ENCODE results near the gene ATP1B1. TPM values are rescaled to one million over a fixed set of nuclear protein-coding genes. Genes with fewer than 3 reads are reported as not detected.
"Not testable (repeated sequence)": the region's sequence is repeated elsewhere in the genome, so short reads cannot be mapped to it uniquely, and the experiment has no call there.

ATP1B1 gene
- total RNA-seq, 2 experiments from 2014 or later = 7.7 to 8.3 TPM

DNA sequence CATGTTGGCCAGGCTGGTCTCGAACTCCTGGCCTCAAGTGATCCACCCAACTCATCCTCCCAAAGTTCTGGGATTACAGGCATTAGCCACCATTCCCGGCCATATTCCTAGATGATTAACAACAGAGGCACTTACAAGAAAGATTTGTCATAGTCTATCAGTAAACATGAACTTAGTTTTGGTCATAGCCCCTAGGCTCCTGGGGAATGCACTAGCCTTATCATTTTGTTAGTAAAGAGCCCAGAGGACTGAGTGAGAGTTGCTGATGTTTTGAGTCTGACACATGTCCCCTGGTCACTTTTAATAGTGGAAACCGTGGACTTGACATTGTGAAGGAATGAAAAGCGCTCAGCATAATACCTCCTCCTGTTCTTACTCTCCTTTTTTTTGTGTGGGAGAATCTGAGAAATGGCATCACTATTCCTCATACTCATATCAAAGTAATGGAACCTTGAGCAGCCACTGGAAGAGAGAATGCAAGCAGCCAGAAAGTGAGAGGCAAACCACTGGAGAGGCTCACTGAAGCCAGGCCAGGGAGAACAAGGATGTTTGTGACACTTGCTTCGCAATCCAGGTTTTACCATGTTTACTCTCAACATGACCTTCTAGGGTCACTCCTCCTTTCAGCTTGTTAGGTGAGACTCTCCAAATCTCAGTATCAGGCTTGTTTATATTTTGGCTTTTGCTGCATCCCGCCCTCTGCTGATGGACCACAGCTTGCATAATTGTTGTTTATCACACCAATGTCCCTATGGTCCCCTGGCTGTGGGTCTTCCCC, 14.8 kb downstream of the ATP1B1 start:
- no peaks in the 10 kb centered on the region for H3K9me3 Mint-ChIP-seq
- H3K36me3 Mint-ChIP-seq = no peaks in the 10 kb centered on the region
- CTCF ChIA-PET = no interaction called here
- no peak for DNase-seq
- intact Hi-C loops (cut with micrococcal nuclease) = no loop called here
- H3K4me1 Mint-ChIP-seq (ENCODE audit: low read depth) = peaks cover 7% of the 10 kb centered on the region
- H3K4me3 Mint-ChIP-seq = no peak overlapping the region
- POLR2A ChIA-PET = no interaction called here
- no peaks in the 10 kb centered on the region for H3K27me3 Mint-ChIP-seq
- H3K27ac Mint-ChIP-seq = no peak overlapping the region

DNA sequence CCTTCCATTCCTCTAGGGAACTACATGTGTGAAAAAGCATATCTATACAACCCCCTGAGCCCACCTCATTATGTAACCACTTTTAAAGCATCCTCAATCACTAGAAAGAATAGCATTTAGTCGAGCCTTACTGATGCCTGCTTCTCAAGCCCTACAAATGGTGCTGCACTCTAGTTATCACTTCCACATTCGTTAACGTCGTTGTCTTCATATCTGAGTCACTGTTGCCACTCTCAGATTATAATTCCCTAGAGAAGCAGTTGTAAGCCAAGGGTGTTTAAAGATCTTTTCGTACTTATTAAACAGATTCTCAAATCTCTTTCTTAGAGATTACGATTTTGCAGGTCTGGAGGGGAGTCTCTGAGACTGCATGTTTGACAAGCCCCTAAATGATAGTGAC, 16.5 kb downstream of the ATP1B1 start:
- no peaks in the 10 kb centered on the region for H3K4me1 Mint-ChIP-seq (ENCODE audit: low read depth)
- H3K36me3 Mint-ChIP-seq = no peaks in the 10 kb centered on the region
- H3K4me3 Mint-ChIP-seq = no peak overlapping the region
- H3K27me3 Mint-ChIP-seq = no peaks in the 10 kb centered on the region
- no peaks in the 10 kb centered on the region for H3K9me3 Mint-ChIP-seq
- POLR2A ChIA-PET = no interaction called here
- CTCF ChIA-PET = no interaction called here
- no peak for DNase-seq
- intact Hi-C loops (cut with micrococcal nuclease) = no loop called here
- no peak overlapping the region for H3K27ac Mint-ChIP-seq

DNA sequence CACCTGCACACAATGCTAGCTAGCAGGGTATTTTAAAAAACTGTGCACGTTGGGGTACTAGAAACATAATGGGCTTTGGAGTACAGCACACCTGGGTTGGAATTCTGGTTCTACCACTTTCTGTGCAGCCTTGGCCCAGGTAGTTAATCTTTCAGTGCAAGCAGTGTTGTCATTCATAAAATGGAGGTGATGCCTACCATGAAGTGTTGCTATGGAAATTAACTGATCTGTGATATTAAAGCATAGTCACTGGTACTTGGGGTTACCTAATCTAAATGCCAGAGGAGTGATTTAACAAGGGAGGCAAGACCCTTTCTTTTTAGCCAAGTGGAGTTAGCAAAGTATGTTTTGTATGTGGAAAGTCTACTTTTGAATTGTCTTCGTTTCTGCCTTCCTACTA, 18.0 kb downstream of the ATP1B1 start:
- no peaks in the 10 kb centered on the region for H3K27me3 Mint-ChIP-seq
- no peak overlapping the region for H3K27ac Mint-ChIP-seq
- peaks cover 10% of the 10 kb centered on the region for H3K4me1 Mint-ChIP-seq (ENCODE audit: low read depth)
- no peaks in the 10 kb centered on the region for H3K36me3 Mint-ChIP-seq
- CTCF ChIA-PET = no interaction called here
- DNase-seq = no peak
- no peaks in the 10 kb centered on the region for H3K9me3 Mint-ChIP-seq
- intact Hi-C loops (cut with micrococcal nuclease) = no loop called here
- no peak overlapping the region for H3K4me3 Mint-ChIP-seq
- POLR2A ChIA-PET = no interaction called here

DNA sequence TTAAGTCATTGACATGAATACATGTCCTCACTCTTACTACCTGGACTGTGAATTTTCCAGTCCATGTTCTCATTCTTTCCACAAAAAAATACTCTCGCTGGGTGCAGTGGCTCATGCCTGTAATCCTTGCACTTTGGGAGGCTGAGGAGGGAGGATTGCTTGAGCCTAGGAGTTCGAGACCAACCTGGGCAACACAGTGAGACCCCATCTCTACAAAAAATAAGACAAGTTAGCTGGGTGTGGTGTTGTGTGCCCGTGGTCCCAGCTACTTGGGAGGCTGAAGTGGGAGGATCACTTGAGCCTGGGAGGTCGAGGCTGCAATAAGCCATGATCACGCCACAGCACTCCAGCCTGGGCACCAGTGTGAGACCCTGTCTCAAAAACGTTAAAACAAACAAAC, 19.1 kb downstream of the ATP1B1 start:
- H3K4me1 Mint-ChIP-seq (ENCODE audit: low read depth); H3K9me3 Mint-ChIP-seq; DNase-seq; intact Hi-C loops (cut with micrococcal nuclease); H3K36me3 Mint-ChIP-seq; H3K27me3 Mint-ChIP-seq; POLR2A ChIA-PET; H3K27ac Mint-ChIP-seq; CTCF ChIA-PET; H3K4me3 Mint-ChIP-seq: not testable (repeated sequence)

DNA sequence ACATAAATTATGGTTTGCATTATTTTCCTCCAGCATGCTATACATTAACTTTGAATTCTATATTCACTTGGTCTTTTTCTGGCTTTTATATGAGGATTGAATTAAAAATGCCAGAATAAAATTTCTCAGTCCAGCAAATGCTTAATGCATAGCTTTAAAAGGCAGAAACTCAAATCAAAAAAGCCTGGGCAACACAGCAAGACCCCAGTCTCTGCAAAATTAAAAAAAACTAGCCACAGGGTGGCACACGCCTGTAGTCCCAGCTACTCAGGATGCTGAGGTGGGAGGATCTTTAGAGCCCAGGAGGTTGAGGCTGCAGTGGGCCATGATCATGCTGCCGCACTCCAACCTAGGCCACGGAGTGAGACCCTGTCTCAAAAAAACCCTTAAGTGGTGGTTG, 19.8 kb downstream of the ATP1B1 start:
- DNase-seq = no peak
- ChIA-PET CTCF (no interaction called here), POLR2A (no interaction called here)
- intact Hi-C loops (cut with micrococcal nuclease) = no loop called here
- H3K9me3 Mint-ChIP-seq = no peaks in the 10 kb centered on the region
- H3K4me1 Mint-ChIP-seq (ENCODE audit: low read depth) = peaks cover 10% of the 10 kb centered on the region
- H3K36me3 Mint-ChIP-seq = no peaks in the 10 kb centered on the region
- H3K4me3 Mint-ChIP-seq = no peak overlapping the region
- no peak overlapping the region for H3K27ac Mint-ChIP-seq
- no peaks in the 10 kb centered on the region for H3K27me3 Mint-ChIP-seq

DNA sequence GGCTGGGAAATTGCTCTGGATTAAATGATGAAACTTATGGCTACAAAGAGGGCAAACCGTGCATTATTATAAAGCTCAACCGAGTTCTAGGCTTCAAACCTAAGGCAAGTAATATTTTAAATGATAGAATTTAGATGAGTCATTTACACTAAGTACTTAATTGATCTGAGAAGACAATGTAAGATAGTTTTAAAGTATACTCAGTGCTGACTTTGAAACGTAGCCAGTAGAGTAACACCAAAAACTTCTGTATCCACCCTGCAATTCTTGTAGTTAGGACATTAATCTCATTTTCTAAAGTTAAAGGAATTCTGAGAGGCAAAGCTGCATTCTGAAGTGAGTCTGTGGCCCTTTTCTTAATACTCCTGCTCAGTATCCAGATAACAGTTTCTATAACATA, 20.8 kb downstream of the ATP1B1 start:
- no peaks in the 10 kb centered on the region for H3K27me3 Mint-ChIP-seq
- intact Hi-C loops (cut with micrococcal nuclease) = no loop called here
- H3K4me3 Mint-ChIP-seq = no peak overlapping the region
- DNase-seq = no peak
- no peaks in the 10 kb centered on the region for H3K9me3 Mint-ChIP-seq
- H3K4me1 Mint-ChIP-seq (ENCODE audit: low read depth) = peaks cover 10% of the 10 kb centered on the region
- H3K36me3 Mint-ChIP-seq = no peaks in the 10 kb centered on the region
- no peak overlapping the region for H3K27ac Mint-ChIP-seq
- POLR2A ChIA-PET = no interaction called here
- CTCF ChIA-PET = no interaction called here

DNA sequence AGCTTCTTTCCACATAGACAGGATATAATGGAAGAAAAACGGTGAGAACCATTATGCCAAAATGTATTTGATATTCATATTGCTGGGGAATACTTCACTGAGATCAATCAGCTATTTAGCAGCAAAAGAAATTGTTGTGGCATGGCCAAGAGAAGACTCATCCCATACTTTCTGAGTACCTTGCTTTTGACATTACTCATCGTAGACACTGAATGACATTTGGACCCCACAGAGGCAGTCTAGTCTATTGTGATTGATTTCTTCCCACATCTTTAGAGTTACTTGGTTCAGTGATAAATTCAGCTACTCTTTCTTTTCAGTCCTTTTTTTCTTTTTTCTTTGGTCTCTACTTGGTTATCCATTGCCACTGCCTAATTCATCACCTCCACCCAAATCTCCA, 22.1 kb downstream of the ATP1B1 start:
- peaks cover 10% of the 10 kb centered on the region for H3K4me1 Mint-ChIP-seq (ENCODE audit: low read depth)
- H3K4me3 Mint-ChIP-seq = no peak overlapping the region
- ChIA-PET POLR2A (interaction anchor here (1.2 kb wide), 1 partner anchor 12 kb away, joined by 3 read pairs; no protein-coding TSS in a partner anchor), CTCF (interaction anchor here (0.6 kb wide), 1 partner anchor 34 kb away, joined by 3 read pairs; no protein-coding TSS in a partner anchor)
- no peaks in the 10 kb centered on the region for H3K27me3 Mint-ChIP-seq
- no peaks in the 10 kb centered on the region for H3K36me3 Mint-ChIP-seq
- intact Hi-C loops (cut with micrococcal nuclease) = no loop called here
- no peak for DNase-seq
- no peaks in the 10 kb centered on the region for H3K9me3 Mint-ChIP-seq
- no peak overlapping the region for H3K27ac Mint-ChIP-seq

DNA sequence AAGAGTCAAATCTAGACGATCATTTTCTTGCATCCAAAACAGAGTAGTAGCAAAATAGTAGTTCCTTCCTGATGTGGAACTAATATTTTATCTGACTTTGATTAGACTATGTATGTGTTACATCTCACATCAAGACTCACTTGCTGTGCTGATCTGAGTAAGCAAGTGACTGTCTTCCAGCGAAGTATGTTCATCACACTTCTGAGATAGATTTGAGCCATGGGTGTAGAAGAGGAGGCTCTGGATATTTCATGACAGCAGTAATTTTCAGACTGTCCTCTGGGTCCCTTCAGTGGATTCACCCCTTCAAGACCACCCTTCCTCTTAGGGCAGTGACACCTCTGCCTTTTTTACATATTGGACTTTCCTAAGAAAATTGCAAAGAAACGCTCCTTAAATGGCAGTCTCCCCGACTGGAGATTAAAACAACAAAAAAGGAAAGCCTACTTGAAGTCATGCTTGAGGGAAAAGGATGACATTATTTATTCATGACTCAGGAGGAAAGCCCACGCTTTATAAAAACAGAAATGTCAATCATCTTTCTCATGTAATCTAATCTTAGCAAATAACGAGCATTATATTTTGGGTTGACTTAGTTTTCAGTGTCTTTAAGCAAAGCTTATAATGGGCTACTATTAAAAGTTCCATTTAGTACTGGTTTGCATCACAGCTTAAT, 22.8 kb downstream of the ATP1B1 start:
- CTCF ChIA-PET = no interaction called here
- Mint-ChIP-seq H3K4me3 (no peak overlapping the region), H3K36me3 (no peaks in the 10 kb centered on the region), H3K27ac (no peak overlapping the region), H3K27me3 (no peaks in the 10 kb centered on the region), H3K9me3 (no peaks in the 10 kb centered on the region), H3K4me1 (ENCODE audit: low read depth) (peaks cover 10% of the 10 kb centered on the region)
- no peak for DNase-seq
- POLR2A ChIA-PET = interaction anchor here (1.2 kb wide), 1 partner anchor 13 kb away, joined by 3 read pairs; no protein-coding TSS in a partner anchor
- intact Hi-C loops (cut with micrococcal nuclease) = no loop called here

DNA sequence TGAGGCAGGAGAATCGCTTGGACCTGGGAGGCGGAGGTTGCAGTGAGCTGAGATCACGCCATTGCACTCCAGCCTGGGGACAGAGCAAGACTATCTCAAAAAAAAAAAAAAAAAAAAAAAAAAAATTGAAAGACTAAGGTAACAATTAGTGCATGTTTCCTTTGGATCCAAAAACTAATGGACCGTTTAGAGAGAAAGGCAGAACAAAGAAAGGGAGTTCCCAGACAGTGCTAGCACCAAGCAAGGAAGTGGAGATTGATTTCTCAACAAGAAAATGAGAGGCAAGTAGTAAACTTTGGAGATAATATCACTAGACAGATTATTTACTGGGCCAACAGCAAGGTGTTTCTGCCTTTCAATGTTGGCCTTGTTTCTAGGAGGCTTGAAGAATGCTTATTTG, 24.2 kb downstream of the ATP1B1 start:
- Mint-ChIP-seq H3K9me3 (no peaks in the 10 kb centered on the region), H3K4me3 (no peak overlapping the region), H3K27me3 (no peaks in the 10 kb centered on the region), H3K36me3 (no peaks in the 10 kb centered on the region), H3K4me1 (ENCODE audit: low read depth) (peaks cover 10% of the 10 kb centered on the region), H3K27ac (no peak overlapping the region)
- POLR2A ChIA-PET = no interaction called here
- no peak for DNase-seq
- intact Hi-C loops (cut with micrococcal nuclease) = loop anchor here (10.0 kb wide), 5 partner anchors 86 to 786 kb away; partner anchors contain the start of genes BLZF1, NME7 and SLC19A2
- CTCF ChIA-PET = no interaction called here

DNA sequence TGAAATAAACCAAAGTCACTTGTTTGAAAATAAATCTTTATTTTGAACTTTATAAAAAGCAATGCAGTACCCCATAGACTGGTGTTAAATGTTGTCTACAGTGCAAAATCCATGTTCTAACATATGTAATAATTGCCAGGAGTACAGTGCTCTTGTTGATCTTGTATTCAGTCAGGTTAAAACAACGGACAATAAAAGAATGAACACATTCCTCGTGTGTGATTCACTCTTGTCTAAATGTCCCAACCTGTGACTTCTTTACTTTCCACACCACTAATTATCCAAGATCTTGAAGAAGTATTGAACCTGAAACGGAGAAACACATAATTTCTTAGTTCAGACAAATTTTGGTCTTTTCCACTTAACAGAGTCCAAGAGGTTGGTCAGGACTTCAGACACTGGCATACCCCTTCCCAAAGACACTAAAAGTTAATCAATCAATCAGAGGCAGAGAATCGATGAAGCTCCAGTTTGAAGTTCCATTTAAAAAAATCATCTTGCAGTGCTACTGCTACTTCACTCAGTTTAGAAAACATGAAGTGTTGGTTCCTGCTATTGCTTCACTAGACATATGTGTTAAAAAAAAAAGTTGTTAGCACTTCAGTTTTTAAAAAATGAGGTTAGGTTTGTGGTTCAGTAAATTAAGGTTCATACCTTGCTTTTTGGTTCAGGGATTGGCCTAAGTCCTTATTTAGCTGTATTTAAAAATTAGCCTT, 26.2 kb downstream of the ATP1B1 start:
- ChIA-PET POLR2A (no interaction called here), CTCF (interaction anchor here (0.7 to 1.3 kb wide), 3 partner anchors 215 to 529 kb away, joined by 4 read pairs; no protein-coding TSS in a partner anchor)
- Mint-ChIP-seq H3K9me3 (no peaks in the 10 kb centered on the region), H3K4me1 (ENCODE audit: low read depth) (peaks cover 10% of the 10 kb centered on the region), H3K27ac (no peak overlapping the region), H3K27me3 (no peaks in the 10 kb centered on the region), H3K4me3 (no peak overlapping the region), H3K36me3 (no peaks in the 10 kb centered on the region)
- intact Hi-C loops (cut with micrococcal nuclease) = loop anchor here (10.0 kb wide), 5 partner anchors 88 to 788 kb away; partner anchors contain the start of genes BLZF1, NME7 and SLC19A2
- DNase-seq = no peak

DNA sequence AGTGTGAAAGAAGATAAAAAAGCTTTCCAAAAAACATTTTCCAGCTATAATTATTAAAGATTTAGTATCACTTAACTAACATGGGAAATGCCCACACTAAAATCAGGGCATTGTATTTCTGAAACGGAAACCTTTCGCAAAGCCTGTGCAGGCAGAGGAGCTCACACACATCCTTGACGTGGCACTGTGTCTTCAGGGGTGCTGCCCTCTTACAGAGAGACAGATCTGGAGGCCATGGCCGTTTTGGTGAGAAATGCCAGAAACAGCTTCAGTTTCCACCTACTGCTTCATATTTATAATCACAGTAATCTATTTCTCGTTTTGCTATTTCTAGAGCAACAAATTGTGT, 26.7 kb downstream of the ATP1B1 start:
- no peaks in the 10 kb centered on the region for H3K36me3 Mint-ChIP-seq
- CTCF ChIA-PET = interaction anchor here (0.7 to 1.3 kb wide), 3 partner anchors 215 to 530 kb away, joined by 4 read pairs; no protein-coding TSS in a partner anchor
- H3K9me3 Mint-ChIP-seq = no peaks in the 10 kb centered on the region
- H3K4me3 Mint-ChIP-seq = no peak overlapping the region
- POLR2A ChIA-PET = no interaction called here
- H3K27ac Mint-ChIP-seq = no peak overlapping the region
- H3K27me3 Mint-ChIP-seq = no peaks in the 10 kb centered on the region
- intact Hi-C loops (cut with micrococcal nuclease) = loop anchor here (10.0 kb wide), 5 partner anchors 88 to 788 kb away; partner anchors contain the start of genes BLZF1, NME7 and SLC19A2
- H3K4me1 Mint-ChIP-seq (ENCODE audit: low read depth) = peaks cover 8% of the 10 kb centered on the region
- DNase-seq = no peak

DNA sequence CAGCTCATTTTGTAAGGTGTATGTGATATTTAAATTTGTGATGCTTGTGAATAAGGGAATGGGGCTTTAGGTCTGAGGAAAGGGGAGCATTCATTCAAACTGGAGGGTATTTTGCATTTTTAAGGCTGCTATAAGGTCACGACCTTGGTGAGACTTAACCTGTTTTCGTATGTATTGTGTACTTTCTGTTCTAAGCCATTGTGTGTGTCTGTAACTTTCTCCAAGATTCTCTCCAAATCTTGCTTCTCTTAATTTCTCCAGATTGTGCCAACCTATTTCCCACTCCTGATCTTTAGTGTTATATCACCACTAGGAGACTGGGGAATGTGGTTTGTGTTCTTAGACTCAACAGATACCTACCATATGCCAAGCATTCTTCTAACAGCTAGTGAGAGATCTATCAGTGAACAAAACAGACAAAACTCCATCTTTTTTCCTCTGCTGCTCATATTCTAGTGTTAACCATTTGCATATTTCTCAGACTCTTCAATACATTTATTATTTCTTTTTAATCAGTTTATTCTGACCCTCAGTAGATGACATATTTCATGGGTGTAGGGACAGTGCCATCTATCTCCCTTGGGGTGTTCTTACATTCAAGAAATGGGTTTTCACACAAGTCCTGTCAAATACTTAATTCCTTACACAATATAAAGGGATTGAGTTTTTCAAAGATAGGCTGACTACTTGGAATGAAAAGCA, 27.5 kb downstream of the ATP1B1 start:
- no peak for DNase-seq
- no peaks in the 10 kb centered on the region for H3K9me3 Mint-ChIP-seq
- H3K4me3 Mint-ChIP-seq = no peak overlapping the region
- H3K27ac Mint-ChIP-seq = no peak overlapping the region
- intact Hi-C loops (cut with micrococcal nuclease) = loop anchor here (10.0 kb wide), 5 partner anchors 89 to 789 kb away; partner anchors contain the start of genes BLZF1, NME7 and SLC19A2
- H3K4me1 Mint-ChIP-seq (ENCODE audit: low read depth) = peaks cover 5% of the 10 kb centered on the region
- no peaks in the 10 kb centered on the region for H3K36me3 Mint-ChIP-seq
- ChIA-PET CTCF (interaction anchor here (0.7 to 1.3 kb wide), 2 partner anchors 529 to 531 kb away, joined by 4 read pairs; no protein-coding TSS in a partner anchor), POLR2A (no interaction called here)
- no peaks in the 10 kb centered on the region for H3K27me3 Mint-ChIP-seq

Data from activated CD4-positive, alpha-beta memory T cell treated with anti-CD3 and anti-CD28 coated beads for 36 hours (primary cell).